ENCODE results near the gene JUP.

DNA sequence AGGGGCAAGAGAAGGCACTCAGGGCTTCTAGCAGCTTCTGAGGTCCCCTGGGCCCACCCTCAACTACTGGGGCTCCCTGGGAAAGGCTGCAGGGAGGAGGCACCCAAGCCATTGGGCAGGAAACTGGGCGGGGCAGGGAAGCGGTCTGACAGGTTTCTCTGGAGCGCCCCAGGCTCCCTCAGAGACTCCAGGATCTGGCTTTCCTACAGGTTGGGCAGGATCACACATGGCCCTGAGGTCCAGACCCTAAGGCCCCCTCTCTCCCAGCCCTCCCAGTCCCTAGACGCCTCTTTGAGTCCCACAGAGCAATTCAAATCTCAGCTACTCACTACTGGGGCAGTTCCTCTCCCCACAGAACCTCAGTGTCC, 14.3 kb downstream of the JUP start:
- TF ChIP-seq ZBTB7A (IDR thresholded peaks at IDR 0.05; ENCODE audit: low read depth) (no peak; the same call in 1 of the 2 replicates), EP300 (IDR thresholded peaks at IDR 0.05; ENCODE audit: borderline replicate concordance) (peak; percentile 58; the same call in 1 of the 2 replicates), TAF1 (IDR thresholded peaks at IDR 0.05; ENCODE audit: low read depth) (0 out of 2 replicates have a peak, but pooled peaks have one; percentile 5), FOXM1 (IDR thresholded peaks at IDR 0.05; ENCODE audit: borderline replicate concordance, low read depth) (no peak), RAD21 (IDR thresholded peaks at IDR 0.05; ENCODE audit: low read depth) (no peak; the same call in 1 of the 2 replicates), YY1 (IDR thresholded peaks at IDR 0.05; ENCODE audit: low read depth) (no peak), CREB1 (IDR thresholded peaks at IDR 0.05; ENCODE audit: low read depth) (no peak), TEAD4 (IDR thresholded peaks at IDR 0.05) (peak; percentile 34; the same call in 1 of the 2 replicates), NFIC (IDR thresholded peaks at IDR 0.05) (peak; percentile 38; the same call in 1 of the 2 replicates), TCF12 (IDR thresholded peaks at IDR 0.05; ENCODE audit: low read depth) (peak; percentile 82; the same call in 1 of the 2 replicates), CEBPB (IDR thresholded peaks at IDR 0.05) (no peak)
- TF ChIP-seq, protein P1, sequence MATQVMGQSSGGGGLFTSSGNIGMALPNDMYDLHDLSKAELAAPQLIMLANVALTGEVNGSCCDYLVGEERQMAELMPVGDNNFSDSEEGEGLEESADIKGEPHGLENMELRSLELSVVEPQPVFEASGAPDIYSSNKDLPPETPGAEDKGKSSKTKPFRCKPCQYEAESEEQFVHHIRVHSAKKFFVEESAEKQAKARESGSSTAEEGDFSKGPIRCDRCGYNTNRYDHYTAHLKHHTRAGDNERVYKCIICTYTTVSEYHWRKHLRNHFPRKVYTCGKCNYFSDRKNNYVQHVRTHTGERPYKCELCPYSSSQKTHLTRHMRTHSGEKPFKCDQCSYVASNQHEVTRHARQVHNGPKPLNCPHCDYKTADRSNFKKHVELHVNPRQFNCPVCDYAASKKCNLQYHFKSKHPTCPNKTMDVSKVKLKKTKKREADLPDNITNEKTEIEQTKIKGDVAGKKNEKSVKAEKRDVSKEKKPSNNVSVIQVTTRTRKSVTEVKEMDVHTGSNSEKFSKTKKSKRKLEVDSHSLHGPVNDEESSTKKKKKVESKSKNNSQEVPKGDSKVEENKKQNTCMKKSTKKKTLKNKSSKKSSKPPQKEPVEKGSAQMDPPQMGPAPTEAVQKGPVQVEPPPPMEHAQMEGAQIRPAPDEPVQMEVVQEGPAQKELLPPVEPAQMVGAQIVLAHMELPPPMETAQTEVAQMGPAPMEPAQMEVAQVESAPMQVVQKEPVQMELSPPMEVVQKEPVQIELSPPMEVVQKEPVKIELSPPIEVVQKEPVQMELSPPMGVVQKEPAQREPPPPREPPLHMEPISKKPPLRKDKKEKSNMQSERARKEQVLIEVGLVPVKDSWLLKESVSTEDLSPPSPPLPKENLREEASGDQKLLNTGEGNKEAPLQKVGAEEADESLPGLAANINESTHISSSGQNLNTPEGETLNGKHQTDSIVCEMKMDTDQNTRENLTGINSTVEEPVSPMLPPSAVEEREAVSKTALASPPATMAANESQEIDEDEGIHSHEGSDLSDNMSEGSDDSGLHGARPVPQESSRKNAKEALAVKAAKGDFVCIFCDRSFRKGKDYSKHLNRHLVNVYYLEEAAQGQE (IDR thresholded peaks at IDR 0.05; ENCODE audit: low read depth), result no peak
- TF ChIP-seq, protein P2, sequence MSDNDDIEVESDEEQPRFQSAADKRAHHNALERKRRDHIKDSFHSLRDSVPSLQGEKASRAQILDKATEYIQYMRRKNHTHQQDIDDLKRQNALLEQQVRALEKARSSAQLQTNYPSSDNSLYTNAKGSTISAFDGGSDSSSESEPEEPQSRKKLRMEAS (IDR thresholded peaks at IDR 0.05), result peak; percentile 71; the same call in 1 of the 2 replicates
- TF ChIP-seq, protein P3, sequence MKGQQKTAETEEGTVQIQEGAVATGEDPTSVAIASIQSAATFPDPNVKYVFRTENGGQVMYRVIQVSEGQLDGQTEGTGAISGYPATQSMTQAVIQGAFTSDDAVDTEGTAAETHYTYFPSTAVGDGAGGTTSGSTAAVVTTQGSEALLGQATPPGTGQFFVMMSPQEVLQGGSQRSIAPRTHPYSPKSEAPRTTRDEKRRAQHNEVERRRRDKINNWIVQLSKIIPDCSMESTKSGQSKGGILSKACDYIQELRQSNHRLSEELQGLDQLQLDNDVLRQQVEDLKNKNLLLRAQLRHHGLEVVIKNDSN (IDR thresholded peaks at IDR 0.05), result no peak
